Liver (tissue), 9 donors: ENCODE measurements around the gene CHAC1. TPM values are rescaled to one million over a fixed set of nuclear protein-coding genes. Genes with fewer than 3 reads are reported as not detected.

Experiments
- DNase-seq: peaks from one replicate; pipeline ENCODE4 v3.0.0-alpha.2; 2017; ENCODE audit warnings: low spot score
- H3K27ac ChIP-seq, 2 donors: one replicate each; pipeline ENCODE4 v1.7.0; 2013; ENCODE audit warnings: inconsistent platforms in 2 of 2, low read length in 2 of 2, control low read depth in 1 of 2, low read depth in 1 of 2, mild to moderate bottlenecking in 1 of 2
- H3K27me3 ChIP-seq, 4 donors: one replicate each; pipeline versions ENCODE4 v1.6.1 to v1.7.0; 2013; ENCODE audit warnings: low read length in 3 of 4, inconsistent platforms in 1 of 4, mild to moderate bottlenecking in 1 of 4, moderate library complexity in 1 of 4; ENCODE audit not compliant: control insufficient read depth in 4 of 4, insufficient read depth in 4 of 4
- H3K36me3 ChIP-seq, 4 donors: one replicate each; pipeline versions ENCODE4 v1.6.1 to v1.7.0; 2013; ENCODE audit warnings: low read length in 3 of 4, mild to moderate bottlenecking in 3 of 4, low read depth in 1 of 4, moderate library complexity in 1 of 4; ENCODE audit not compliant: control insufficient read depth in 4 of 4, insufficient read depth in 3 of 4
- H3K4me1 ChIP-seq, 4 donors: one replicate each; pipeline versions ENCODE4 v1.6.1 to v1.7.0; 2013; ENCODE audit warnings: low read length in 3 of 4, mild to moderate bottlenecking in 3 of 4, moderate library complexity in 1 of 4; ENCODE audit not compliant: control insufficient read depth in 4 of 4, insufficient read depth in 4 of 4
- H3K4me3 ChIP-seq, 3 donors: one replicate each; pipeline versions ENCODE4 v1.6.1 to v1.7.0; 2013; ENCODE audit warnings: low read length in 3 of 3, control low read depth in 1 of 3, low read depth in 1 of 3, mild to moderate bottlenecking in 1 of 3
- H3K9ac ChIP-seq, 2 donors: one replicate each; pipeline ENCODE4 v1.7.0; 2013; ENCODE audit warnings: low read length in 2 of 2, mild to moderate bottlenecking in 2 of 2, moderate library complexity in 2 of 2, control low read depth in 1 of 2, low read depth in 1 of 2
- H3K9me3 ChIP-seq, 4 donors: one replicate each; pipeline versions ENCODE4 v1.6.1 to v1.7.0; 2013; ENCODE audit warnings: low read length in 3 of 4; ENCODE audit not compliant: control insufficient read depth in 4 of 4
- EGR1 ChIP-seq, 2 donors: IDR thresholded peaks; 2 replicates each; pipeline ENCODE4 v1.6.1; 2016 to 2018; ENCODE audit warnings: antibody characterized with exemption in 2 of 2, low read depth in 2 of 2
- FOXA1 ChIP-seq: IDR thresholded peaks from 2 replicates; pipeline ENCODE4 v1.6.1; 2016; ENCODE audit warnings: antibody characterized with exemption
- GABPA ChIP-seq, 2 donors: IDR thresholded peaks in 1 of 2; conservative IDR thresholded peaks in 1 of 2; 2 replicates each; pipeline ENCODE4 v1.6.1; 2016; ENCODE audit warnings: antibody characterized with exemption in 2 of 2, mild to moderate bottlenecking in 1 of 2, moderate library complexity in 1 of 2
- HNF4A ChIP-seq, 2 donors: conservative IDR thresholded peaks; 2 replicates each; pipeline ENCODE4 v1.6.1; 2016; ENCODE audit warnings: antibody characterized with exemption in 2 of 2, mild to moderate bottlenecking in 2 of 2
- HNF4G ChIP-seq: IDR thresholded peaks from 2 replicates; pipeline ENCODE4 v1.6.1; 2016; ENCODE audit warnings: antibody characterized with exemption
- RAD21 ChIP-seq, 2 donors: IDR thresholded peaks; 2 replicates each; pipeline ENCODE4 v1.6.1; 2016; ENCODE audit warnings: antibody characterized with exemption in 2 of 2, mild to moderate bottlenecking in 2 of 2
- RXRA ChIP-seq, 2 donors: IDR thresholded peaks; 2 replicates each; pipeline ENCODE4 v1.6.1; 2017 to 2018; ENCODE audit warnings: antibody characterized with exemption in 2 of 2, mild to moderate bottlenecking in 1 of 2
- TAF1 ChIP-seq: conservative IDR thresholded peaks from 2 replicates; pipeline ENCODE4 v1.6.1; 2016; ENCODE audit warnings: antibody characterized with exemption, mild to moderate bottlenecking
- WGBS: extraction: QIAGEN DNeasy Blood & Tissue Kit; methylation state at CpG from one replicate; pipeline ENCODE4 v1.1.7; 2013; 5-methylcytosine and 5-hydroxymethylcytosine counted together
- polyA plus RNA-seq, 2 donors: library from polyadenylated mRNA; stranded (reverse) in 1 of 2; unstranded in 1 of 2; fragments of 200-250 nt in 1 of 2; fragments of >200 nt in 1 of 2; fragmentation: Nextera tagmentation in 1 of 2; extraction: Ambion mirVana in 1 of 2; gene quantifications; one replicate each; pipeline versions ENCODE4 v1.2.1 to v1.2.3, GENCODE V29; 2013 to 2015
- total RNA-seq, 2 donors: library from RNA; depleted of rRNA; stranded (reverse); fragments of >200 nt; gene quantifications; one replicate each; pipeline ENCODE4 v1.2.3, GENCODE V29; 2014
- TF ChIP-seq, protein P1 (sequence below): IDR thresholded peaks from 2 replicates; pipeline ENCODE4 v1.6.1; 2016; ENCODE audit warnings: antibody characterized with exemption, mild to moderate bottlenecking
- TF ChIP-seq, protein P2 (sequence below): IDR thresholded peaks from 2 replicates; pipeline ENCODE4 v1.6.1; 2016; ENCODE audit warnings: antibody characterized with exemption
- TF ChIP-seq, protein P3 (sequence below): fragments of 150-350 bp; IDR thresholded peaks from 2 replicates; pipeline ENCODE4 v1.5.1; 2017; ENCODE audit warnings: improper control_type of control experiment, low read depth, low read length; ENCODE audit not compliant: missing input control
- donor health status: healthy.
- donor health status: healthy.
- donor health status: healthy.
- donor health status: healthy.
- donor health status: healthy.

The CHAC1 gene
- total and polyA plus RNA-seq, 4 donors = 0.19 to 3.5 (median 1.1) TPM

DNA sequence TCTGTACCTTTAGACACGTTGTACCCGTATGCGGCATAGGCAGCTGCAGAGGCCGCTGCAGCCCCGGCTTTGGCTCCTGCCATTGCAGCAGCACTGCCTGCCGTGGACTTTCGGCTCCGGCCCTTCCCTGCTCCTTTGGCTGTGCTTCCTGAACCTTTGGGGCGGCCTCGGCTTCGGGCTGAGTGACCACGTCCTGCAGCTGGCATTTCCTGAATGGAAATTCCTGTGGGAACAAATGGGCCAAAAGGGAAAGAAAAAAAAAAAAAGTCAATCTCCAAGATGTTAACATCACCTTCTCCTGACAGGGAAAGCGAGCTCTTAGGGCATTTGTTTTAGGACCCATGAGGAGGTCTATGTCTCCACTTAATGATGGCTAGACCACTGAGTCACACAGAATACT, 29.6 kb downstream of the CHAC1 start:
- DNase-seq = no peak
- no peak overlapping the region for H3K9ac ChIP-seq

DNA sequence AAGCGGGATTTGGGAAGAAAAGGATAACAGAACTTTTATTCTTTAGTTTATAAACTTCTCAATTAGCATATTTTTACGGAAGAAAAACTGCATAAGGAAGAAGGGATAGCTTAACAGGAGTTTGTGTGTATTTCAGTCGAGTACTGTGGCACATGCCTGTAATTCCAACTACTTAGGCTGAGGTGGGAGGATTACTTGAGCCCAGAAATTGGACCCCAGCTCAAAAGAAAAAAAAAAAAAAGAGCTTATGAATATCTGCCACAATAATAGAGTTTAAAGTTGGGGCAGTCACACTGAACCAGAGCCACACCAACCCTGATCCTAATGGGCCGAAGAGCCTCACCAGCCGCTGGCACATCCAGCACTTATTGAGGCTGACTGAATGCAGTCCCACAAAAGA, 31.1 kb downstream of the CHAC1 start:
- H3K4me1 ChIP-seq = no peaks in the 10 kb centered on the region
- H3K27ac ChIP-seq = no peak overlapping the region
- H3K4me3 ChIP-seq = no peak overlapping the region
- H3K36me3 ChIP-seq = peaks cover 11 to 76% (median 70%) of the 10 kb centered on the region in 4 donors
- 99% methylated on average over 5 of the region's 5 CpGs for WGBS
- no peak for DNase-seq
- no peaks in the 10 kb centered on the region for H3K27me3 ChIP-seq
- TF ChIP-seq HNF4G (no peak), TAF1 (no peak)
- TF ChIP-seq, protein P1, sequence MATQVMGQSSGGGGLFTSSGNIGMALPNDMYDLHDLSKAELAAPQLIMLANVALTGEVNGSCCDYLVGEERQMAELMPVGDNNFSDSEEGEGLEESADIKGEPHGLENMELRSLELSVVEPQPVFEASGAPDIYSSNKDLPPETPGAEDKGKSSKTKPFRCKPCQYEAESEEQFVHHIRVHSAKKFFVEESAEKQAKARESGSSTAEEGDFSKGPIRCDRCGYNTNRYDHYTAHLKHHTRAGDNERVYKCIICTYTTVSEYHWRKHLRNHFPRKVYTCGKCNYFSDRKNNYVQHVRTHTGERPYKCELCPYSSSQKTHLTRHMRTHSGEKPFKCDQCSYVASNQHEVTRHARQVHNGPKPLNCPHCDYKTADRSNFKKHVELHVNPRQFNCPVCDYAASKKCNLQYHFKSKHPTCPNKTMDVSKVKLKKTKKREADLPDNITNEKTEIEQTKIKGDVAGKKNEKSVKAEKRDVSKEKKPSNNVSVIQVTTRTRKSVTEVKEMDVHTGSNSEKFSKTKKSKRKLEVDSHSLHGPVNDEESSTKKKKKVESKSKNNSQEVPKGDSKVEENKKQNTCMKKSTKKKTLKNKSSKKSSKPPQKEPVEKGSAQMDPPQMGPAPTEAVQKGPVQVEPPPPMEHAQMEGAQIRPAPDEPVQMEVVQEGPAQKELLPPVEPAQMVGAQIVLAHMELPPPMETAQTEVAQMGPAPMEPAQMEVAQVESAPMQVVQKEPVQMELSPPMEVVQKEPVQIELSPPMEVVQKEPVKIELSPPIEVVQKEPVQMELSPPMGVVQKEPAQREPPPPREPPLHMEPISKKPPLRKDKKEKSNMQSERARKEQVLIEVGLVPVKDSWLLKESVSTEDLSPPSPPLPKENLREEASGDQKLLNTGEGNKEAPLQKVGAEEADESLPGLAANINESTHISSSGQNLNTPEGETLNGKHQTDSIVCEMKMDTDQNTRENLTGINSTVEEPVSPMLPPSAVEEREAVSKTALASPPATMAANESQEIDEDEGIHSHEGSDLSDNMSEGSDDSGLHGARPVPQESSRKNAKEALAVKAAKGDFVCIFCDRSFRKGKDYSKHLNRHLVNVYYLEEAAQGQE = no peak
- TF ChIP-seq, protein P2, sequence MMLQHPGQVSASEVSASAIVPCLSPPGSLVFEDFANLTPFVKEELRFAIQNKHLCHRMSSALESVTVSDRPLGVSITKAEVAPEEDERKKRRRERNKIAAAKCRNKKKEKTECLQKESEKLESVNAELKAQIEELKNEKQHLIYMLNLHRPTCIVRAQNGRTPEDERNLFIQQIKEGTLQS = no peak
- no peaks in the 10 kb centered on the region for H3K9me3 ChIP-seq
- H3K9ac ChIP-seq = no peak overlapping the region

More for the DNA sequence above, 29.6 kb downstream of the CHAC1 start:
- TF ChIP-seq, protein P1 = no peak
- TF ChIP-seq RAD21 (IDR thresholded peaks at IDR 0.05) (no peak), TAF1 (no peak), FOXA1 (no peak), RXRA (IDR thresholded peaks at IDR 0.05) (no peak), HNF4G (no peak), EGR1 (IDR thresholded peaks at IDR 0.05; ENCODE audit: low read depth in 2 of 2) (no peak)
- TF ChIP-seq, protein P2 = no peak
- no peaks in the 10 kb centered on the region for H3K4me1 ChIP-seq
- no peak overlapping the region for H3K27ac ChIP-seq
- no peaks in the 10 kb centered on the region for H3K9me3 ChIP-seq
- H3K36me3 ChIP-seq = peaks cover 11 to 91% (median 82%) of the 10 kb centered on the region in 4 donors
- H3K27me3 ChIP-seq = no peaks in the 10 kb centered on the region
- H3K4me3 ChIP-seq = no peak overlapping the region
- WGBS = 83% methylated on average over 13 of the region's 13 CpGs

DNA sequence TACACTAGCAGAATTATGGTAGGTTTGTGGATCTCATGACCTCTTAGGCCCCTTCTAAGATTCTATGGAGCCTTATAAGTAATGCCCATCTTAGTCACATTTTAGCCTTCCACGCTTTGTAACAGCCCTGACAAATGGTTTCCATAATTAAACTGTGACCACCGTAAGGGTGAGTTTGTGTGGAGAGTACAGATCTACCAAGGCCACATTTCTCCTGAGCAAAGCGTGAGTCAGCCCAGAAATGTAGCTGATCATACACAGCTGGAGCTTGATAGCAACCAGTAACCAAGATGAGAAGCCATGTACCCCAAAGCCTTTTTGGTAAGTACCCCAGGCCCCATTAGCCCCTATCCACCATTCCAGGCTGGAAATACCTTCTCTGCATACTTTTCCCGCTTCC, 31.7 kb downstream of the CHAC1 start:
- DNase-seq = no peak
- no peak overlapping the region for H3K4me3 ChIP-seq
- no peaks in the 10 kb centered on the region for H3K4me1 ChIP-seq
- TF ChIP-seq HNF4A (conservative IDR thresholded peaks at IDR 0.05) (no peak), GABPA (IDR thresholded peaks at IDR 0.05 in 1 of 2, conservative IDR thresholded peaks at IDR 0.05 in 1 of 2) (no peak)
- TF ChIP-seq, protein P3, sequence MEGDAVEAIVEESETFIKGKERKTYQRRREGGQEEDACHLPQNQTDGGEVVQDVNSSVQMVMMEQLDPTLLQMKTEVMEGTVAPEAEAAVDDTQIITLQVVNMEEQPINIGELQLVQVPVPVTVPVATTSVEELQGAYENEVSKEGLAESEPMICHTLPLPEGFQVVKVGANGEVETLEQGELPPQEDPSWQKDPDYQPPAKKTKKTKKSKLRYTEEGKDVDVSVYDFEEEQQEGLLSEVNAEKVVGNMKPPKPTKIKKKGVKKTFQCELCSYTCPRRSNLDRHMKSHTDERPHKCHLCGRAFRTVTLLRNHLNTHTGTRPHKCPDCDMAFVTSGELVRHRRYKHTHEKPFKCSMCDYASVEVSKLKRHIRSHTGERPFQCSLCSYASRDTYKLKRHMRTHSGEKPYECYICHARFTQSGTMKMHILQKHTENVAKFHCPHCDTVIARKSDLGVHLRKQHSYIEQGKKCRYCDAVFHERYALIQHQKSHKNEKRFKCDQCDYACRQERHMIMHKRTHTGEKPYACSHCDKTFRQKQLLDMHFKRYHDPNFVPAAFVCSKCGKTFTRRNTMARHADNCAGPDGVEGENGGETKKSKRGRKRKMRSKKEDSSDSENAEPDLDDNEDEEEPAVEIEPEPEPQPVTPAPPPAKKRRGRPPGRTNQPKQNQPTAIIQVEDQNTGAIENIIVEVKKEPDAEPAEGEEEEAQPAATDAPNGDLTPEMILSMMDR = no peak
- TF ChIP-seq, protein P2 = no peak
- H3K27me3 ChIP-seq = no peaks in the 10 kb centered on the region
- H3K9me3 ChIP-seq = no peaks in the 10 kb centered on the region
- no peak overlapping the region for H3K27ac ChIP-seq
- H3K36me3 ChIP-seq = peaks cover 11 to 70% (median 65%) of the 10 kb centered on the region in 4 donors
- 98% methylated on average over 4 of the region's 4 CpGs for WGBS
- no peak overlapping the region for H3K9ac ChIP-seq
